ENCODE measurements around the gene FAM124A.

The FAM124A gene

DNA sequence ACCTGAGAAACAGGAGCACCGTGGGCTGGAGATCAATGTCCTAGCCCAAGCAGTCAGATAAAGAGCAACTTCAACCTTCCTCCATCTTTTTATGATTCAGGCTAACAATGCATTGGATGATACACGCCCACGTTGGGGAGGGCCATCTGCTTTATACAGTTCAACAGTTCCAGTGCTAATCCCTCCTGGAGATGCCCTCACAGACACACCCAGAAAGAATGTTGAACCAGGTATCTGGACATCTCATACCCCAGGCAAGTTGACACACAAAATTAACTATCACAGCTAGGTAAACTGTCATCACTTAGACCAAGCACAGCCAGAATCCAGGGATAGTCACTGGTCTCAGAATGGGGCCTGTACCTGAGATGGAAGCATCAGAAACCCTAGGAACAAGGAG lies 96.7 kb downstream of the FAM124A start:
- no peak for DNase-seq
- H3K4me3 Mint-ChIP-seq = no peak overlapping the region
- no peak overlapping the region for H3K27ac Mint-ChIP-seq
- TF ChIP-seq, protein P1, sequence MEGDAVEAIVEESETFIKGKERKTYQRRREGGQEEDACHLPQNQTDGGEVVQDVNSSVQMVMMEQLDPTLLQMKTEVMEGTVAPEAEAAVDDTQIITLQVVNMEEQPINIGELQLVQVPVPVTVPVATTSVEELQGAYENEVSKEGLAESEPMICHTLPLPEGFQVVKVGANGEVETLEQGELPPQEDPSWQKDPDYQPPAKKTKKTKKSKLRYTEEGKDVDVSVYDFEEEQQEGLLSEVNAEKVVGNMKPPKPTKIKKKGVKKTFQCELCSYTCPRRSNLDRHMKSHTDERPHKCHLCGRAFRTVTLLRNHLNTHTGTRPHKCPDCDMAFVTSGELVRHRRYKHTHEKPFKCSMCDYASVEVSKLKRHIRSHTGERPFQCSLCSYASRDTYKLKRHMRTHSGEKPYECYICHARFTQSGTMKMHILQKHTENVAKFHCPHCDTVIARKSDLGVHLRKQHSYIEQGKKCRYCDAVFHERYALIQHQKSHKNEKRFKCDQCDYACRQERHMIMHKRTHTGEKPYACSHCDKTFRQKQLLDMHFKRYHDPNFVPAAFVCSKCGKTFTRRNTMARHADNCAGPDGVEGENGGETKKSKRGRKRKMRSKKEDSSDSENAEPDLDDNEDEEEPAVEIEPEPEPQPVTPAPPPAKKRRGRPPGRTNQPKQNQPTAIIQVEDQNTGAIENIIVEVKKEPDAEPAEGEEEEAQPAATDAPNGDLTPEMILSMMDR (IDR thresholded peaks at IDR 0.05) = no peak
- H3K9me3 Mint-ChIP-seq = no peaks in the 10 kb centered on the region
- peaks cover 18% of the 10 kb centered on the region for H3K27me3 Mint-ChIP-seq (ENCODE audit: low read depth, poor library complexity)
- H3K4me1 Mint-ChIP-seq = peaks cover 10% of the 10 kb centered on the region
- no peaks in the 10 kb centered on the region for H3K36me3 Mint-ChIP-seq (ENCODE audit: low read depth)

DNA sequence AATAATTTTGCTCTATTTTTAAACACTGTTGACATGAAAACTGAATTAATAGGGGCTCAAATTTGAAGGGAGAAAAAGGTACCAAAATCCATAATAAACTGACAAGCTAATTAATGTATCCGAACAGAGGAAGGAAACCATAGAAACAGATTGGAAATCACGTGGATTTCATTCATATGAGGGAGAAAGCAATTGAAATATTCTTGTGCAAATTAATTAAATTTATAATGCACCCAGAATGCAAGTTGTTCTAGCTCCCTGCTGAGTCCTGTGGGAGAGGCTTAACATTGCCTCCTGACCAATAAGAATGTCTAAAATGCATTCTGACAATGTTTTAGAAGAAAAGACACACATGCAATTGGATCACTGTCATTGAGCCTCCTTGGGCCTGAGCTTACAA lies 99.6 kb downstream of the FAM124A start:
- H3K36me3 Mint-ChIP-seq (ENCODE audit: low read depth) = no peaks in the 10 kb centered on the region
- H3K4me1 Mint-ChIP-seq = no peaks in the 10 kb centered on the region
- no peaks in the 10 kb centered on the region for H3K9me3 Mint-ChIP-seq

DNA sequence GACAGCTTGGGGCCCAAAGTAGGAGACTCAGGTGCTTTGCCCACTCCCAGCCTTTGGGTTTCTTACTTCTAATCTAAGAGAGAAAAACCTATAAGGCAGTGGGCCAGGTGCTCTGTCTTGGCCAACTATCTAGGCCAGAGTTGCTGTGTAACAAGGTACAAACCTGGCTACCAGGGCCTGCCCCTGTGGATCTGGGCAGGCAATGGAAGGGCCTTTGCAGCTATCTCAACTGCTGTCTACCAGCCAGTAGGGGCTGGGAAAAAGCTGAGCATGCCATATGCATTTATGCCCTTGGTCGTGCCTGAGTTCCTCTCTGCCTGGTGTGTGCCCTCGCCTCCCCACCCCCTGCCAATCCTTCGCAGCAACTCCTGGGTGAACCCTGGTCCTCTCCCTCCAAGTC lies 100.6 kb downstream of the FAM124A start:
- Mint-ChIP-seq H3K27ac (no peak overlapping the region), H3K36me3 (ENCODE audit: low read depth) (no peaks in the 10 kb centered on the region), H3K4me3 (no peak overlapping the region), H3K4me1 (no peaks in the 10 kb centered on the region), H3K9me3 (no peaks in the 10 kb centered on the region), H3K27me3 (ENCODE audit: low read depth, poor library complexity) (peaks cover 19% of the 10 kb centered on the region)
- TF ChIP-seq, protein P1 (IDR thresholded peaks at IDR 0.05) = no peak
- no peak for DNase-seq

More for the DNA sequence above, 99.6 kb downstream of the FAM124A start:
- TF ChIP-seq, protein P1 (IDR thresholded peaks at IDR 0.05) = no peak
- peaks cover 19% of the 10 kb centered on the region for H3K27me3 Mint-ChIP-seq (ENCODE audit: low read depth, poor library complexity)
- DNase-seq = no peak
- no peak overlapping the region for H3K27ac Mint-ChIP-seq
- H3K4me3 Mint-ChIP-seq = no peak overlapping the region

DNA sequence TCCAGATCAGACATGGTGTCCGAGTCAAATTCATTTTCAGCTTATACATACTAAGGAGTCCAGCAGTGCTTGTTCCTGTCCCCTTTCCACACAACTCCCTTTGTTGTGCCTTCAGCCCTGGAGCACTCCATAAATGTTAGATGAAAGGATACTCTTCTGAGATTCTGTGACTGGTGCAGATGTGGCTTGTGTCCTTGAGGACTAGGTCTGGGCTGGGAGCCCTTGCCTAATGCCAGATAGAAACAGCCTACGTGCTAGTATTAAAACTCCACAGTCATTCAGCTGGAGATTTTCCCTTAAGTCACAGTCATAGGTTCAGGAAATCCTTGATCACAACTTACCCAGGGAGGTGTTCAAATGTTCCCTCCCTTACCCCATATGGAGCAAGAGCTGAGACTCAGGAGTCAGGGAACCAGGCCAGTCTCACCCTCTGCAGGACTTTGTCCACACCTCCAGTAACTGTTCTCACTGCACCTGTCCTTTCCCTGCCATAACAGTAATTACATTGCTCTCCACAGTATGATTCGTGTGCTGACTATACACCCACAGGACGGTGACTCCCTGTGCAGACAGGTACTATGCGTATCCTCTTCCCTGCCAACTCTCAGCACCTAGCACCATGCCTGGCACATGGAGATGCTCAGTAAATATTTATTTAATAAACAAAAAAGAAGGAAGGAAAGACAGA lies 101.8 kb downstream of the FAM124A start:
- H3K4me3 Mint-ChIP-seq = no peak overlapping the region
- TF ChIP-seq, protein P1 (IDR thresholded peaks at IDR 0.05) = no peak
- H3K4me1 Mint-ChIP-seq = no peaks in the 10 kb centered on the region
- H3K27me3 Mint-ChIP-seq (ENCODE audit: low read depth, poor library complexity) = peaks cover 19% of the 10 kb centered on the region
- no peaks in the 10 kb centered on the region for H3K36me3 Mint-ChIP-seq (ENCODE audit: low read depth)
- H3K27ac Mint-ChIP-seq = no peak overlapping the region
- no peak for DNase-seq
- no peaks in the 10 kb centered on the region for H3K9me3 Mint-ChIP-seq

DNA sequence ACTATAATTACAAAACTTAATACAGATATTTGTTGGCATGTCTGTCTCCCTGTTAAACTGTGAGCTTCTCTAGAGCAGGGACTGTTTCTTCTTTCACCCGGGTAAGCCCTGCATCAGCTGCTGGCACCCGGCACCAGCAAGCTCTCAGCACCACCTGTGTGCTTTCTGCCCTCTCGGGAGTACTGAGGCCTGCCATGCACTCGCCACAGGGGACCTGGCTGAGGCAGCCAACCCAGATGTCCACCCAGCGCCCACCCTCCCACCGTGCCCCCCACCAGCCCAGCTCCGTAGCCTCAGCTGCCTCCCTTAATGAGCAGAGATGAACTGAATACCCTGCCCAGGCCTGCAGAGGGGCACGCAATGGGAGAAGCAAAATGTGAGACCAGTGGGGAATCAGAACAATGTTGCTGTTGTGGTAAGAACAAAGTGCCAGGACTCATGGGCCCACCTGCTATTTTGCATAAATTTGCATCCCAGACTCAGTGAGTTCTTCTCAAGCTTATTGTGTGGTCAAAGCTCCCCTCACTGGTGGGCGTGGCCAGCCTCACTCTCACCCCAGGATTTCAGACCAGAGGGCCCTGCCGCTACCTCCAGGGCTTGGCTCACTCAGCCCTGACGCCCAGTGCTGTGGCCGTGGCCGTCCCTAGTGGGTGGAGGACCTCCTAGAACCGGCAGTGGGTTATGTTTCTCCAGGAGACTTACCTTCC lies 102.7 kb downstream of the FAM124A start:
- no peaks in the 10 kb centered on the region for H3K4me1 Mint-ChIP-seq
- no peaks in the 10 kb centered on the region for H3K9me3 Mint-ChIP-seq
- TF ChIP-seq, protein P1 (IDR thresholded peaks at IDR 0.05) = no peak
- DNase-seq = no peak
- peaks cover 19% of the 10 kb centered on the region for H3K27me3 Mint-ChIP-seq (ENCODE audit: low read depth, poor library complexity)
- no peak overlapping the region for H3K4me3 Mint-ChIP-seq
- no peak overlapping the region for H3K27ac Mint-ChIP-seq
- H3K36me3 Mint-ChIP-seq (ENCODE audit: low read depth) = no peaks in the 10 kb centered on the region

DNA sequence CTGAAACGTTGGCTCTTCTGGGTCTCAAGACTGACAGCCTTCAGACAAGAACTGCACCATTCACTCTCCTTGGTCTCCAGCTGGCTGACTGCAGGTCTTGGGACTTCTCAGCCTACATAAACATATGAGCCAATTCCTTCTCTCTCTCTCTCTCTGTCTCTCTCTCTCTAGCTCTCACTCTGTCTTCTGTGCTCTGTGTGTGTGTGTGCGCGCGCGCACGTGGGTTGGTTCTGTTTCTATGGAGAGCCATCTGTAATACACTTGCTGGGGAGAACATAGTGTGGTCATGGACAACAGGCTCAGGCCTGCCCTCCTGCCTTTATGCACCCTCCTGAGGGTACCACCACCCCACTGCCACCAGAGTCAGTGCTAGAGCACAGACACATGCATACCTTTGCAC lies 103.6 kb downstream of the FAM124A start:
- no peaks in the 10 kb centered on the region for H3K4me1 Mint-ChIP-seq
- H3K27me3 Mint-ChIP-seq (ENCODE audit: low read depth, poor library complexity) = peaks cover 12% of the 10 kb centered on the region
- no peak overlapping the region for H3K4me3 Mint-ChIP-seq
- no peaks in the 10 kb centered on the region for H3K36me3 Mint-ChIP-seq (ENCODE audit: low read depth)
- TF ChIP-seq, protein P1 (IDR thresholded peaks at IDR 0.05) = no peak
- no peak overlapping the region for H3K27ac Mint-ChIP-seq
- H3K9me3 Mint-ChIP-seq = no peaks in the 10 kb centered on the region
- no peak for DNase-seq

Measured in nephron progenitor cell (in vitro differentiated cells).